Kidney epithelial cell (primary cell): ENCODE results near the gene TNRC6C. TPM values are rescaled to one million over a fixed set of nuclear protein-coding genes. Genes with fewer than 3 reads are reported as not detected.

Experiments
- DNase-seq: peaks from one replicate; pipeline ENCODE4 v3.0.0-alpha.2; 2010; ENCODE audit warnings: low read depth
- H3K27me3 ChIP-seq: 2 replicates; pipeline ENCODE4 v1.6.0; 2011; ENCODE audit warnings: low read length; ENCODE audit not compliant: control insufficient read depth, insufficient read depth
- H3K36me3 ChIP-seq: 2 replicates; pipeline ENCODE4 v1.5.1; 2011; ENCODE audit warnings: low read length; ENCODE audit not compliant: control insufficient read depth, insufficient read depth
- H3K4me3 ChIP-seq: 2 replicates; pipeline ENCODE4 v1.5.1; 2011; ENCODE audit warnings: low read depth, mild to moderate bottlenecking, control low read depth, low read length
- CTCF ChIP-seq: IDR thresholded peaks from 2 replicates; pipeline ENCODE4 v1.5.1; 2011; ENCODE audit warnings: mild to moderate bottlenecking, moderate library complexity, low read length, control low read depth, inconsistent platforms; ENCODE audit not compliant: insufficient read depth, poor library complexity, severe bottlenecking
- total RNA-seq: library from RNA; depleted of rRNA; stranded (reverse); fragments of >200 nt; gene quantifications from 2 replicates; pipeline ENCODE4 v1.2.3, GENCODE V29; 2015

Gene TNRC6C
- total RNA-seq, 1 donor from 2014 or later = 5.3 TPM

- TF ChIP-seq CTCF = no peak
- Histone ChIP-seq H3K36me3 (no peaks in the 10 kb centered on the region), H3K27me3 (peaks cover 6% of the 10 kb centered on the region), H3K4me3 (no peak overlapping the region)
- DNase-seq = no peak
These were observed 11.4 kb upstream of the TNRC6C start for GRCh38 chr17:77946900-77947645.

GRCh38 chr17:77948690-77949114 is 9.8 kb upstream of the TNRC6C start:
- Histone ChIP-seq H3K4me3 (no peak overlapping the region), H3K27me3 (peaks cover 11% of the 10 kb centered on the region)

GRCh38 chr17:77951123-77951522 is 7.4 kb upstream of the TNRC6C start:
- no peak for TF ChIP-seq CTCF
- H3K36me3 ChIP-seq = no peaks in the 10 kb centered on the region
- H3K27me3 ChIP-seq = peaks cover 11% of the 10 kb centered on the region
- H3K4me3 ChIP-seq = no peak overlapping the region
- no peak for DNase-seq

More at GRCh38 chr17:77948690-77949114, 9.8 kb upstream of the TNRC6C start:
- TF ChIP-seq CTCF = no peak
- no peak for DNase-seq
- H3K36me3 ChIP-seq = no peaks in the 10 kb centered on the region

- Histone ChIP-seq H3K36me3 (no peaks in the 10 kb centered on the region), H3K27me3 (peaks cover 22% of the 10 kb centered on the region), H3K4me3 (no peak overlapping the region)
- TF ChIP-seq CTCF = no peak
- DNase-seq = no peak
These were observed 6.1 kb upstream of the TNRC6C start for GRCh38 chr17:77952368-77952767.

GRCh38 chr17:77957235-77957856 is 1.2 kb upstream of the TNRC6C start:
- Histone ChIP-seq H3K36me3 (no peaks in the 10 kb centered on the region), H3K4me3 (peak overlapping the region; percentile 62), H3K27me3 (peaks cover 24% of the 10 kb centered on the region)
- DNase-seq = no peak
- TF ChIP-seq CTCF = no peak
